GM23248 (cell line): ENCODE measurements around the gene SLC8A1.

Experiments used
- EZH2 ChIP-seq: fragments of 200-600 bp; sonication (generic); IDR thresholded peaks from 2 replicates; pipeline ENCODE4 v1.6.1; 2018; ENCODE audit warnings: antibody characterized with exemption, mild to moderate bottlenecking; ENCODE audit not compliant: insufficient read depth, poor library complexity, severe bottlenecking
- EZH2phosphoT487 ChIP-seq: fragments of 200-600 bp; sonication (generic); IDR thresholded peaks from 2 replicates; pipeline ENCODE4 v1.6.1; 2018; ENCODE audit warnings: antibody characterized with exemption, moderate library complexity, mild to moderate bottlenecking, low read depth; ENCODE audit not compliant: insufficient read depth

DNA sequence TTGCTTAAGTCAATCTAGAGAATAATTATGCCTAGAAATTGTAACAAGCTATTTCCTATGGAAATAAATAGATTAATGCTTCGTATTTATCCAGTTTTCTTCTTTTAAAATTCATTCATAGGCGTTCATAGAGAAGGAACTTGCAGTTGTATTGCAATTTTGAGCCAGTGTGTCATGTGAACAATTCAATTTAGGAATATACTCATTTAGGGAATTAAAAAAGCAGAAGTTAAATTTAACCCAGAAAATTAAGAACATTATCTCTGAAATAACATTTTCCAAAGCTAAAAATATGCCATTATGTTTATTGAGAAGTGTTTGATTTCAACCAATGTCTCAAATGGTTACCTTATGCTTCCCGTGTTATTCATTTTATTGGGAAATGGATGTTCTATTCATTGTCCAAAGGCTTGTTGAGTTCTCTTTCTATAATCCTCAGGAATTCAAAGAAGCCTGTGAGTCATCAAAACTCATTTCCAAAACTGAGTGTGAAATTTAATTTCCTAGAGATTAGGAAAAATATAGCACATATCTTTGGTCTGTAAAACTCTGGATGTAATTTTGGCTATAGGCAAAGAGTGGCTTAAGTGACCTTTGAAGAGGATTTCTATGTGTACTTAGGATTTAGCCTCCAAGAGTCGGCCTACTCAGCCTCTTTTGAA is 99.7 kb downstream of the SLC8A1 start:
- TF ChIP-seq EZH2phosphoT487 (no peak), EZH2 (no peak)
